ENCODE data around the gene DENND1A.

DENND1A gene

DNA sequence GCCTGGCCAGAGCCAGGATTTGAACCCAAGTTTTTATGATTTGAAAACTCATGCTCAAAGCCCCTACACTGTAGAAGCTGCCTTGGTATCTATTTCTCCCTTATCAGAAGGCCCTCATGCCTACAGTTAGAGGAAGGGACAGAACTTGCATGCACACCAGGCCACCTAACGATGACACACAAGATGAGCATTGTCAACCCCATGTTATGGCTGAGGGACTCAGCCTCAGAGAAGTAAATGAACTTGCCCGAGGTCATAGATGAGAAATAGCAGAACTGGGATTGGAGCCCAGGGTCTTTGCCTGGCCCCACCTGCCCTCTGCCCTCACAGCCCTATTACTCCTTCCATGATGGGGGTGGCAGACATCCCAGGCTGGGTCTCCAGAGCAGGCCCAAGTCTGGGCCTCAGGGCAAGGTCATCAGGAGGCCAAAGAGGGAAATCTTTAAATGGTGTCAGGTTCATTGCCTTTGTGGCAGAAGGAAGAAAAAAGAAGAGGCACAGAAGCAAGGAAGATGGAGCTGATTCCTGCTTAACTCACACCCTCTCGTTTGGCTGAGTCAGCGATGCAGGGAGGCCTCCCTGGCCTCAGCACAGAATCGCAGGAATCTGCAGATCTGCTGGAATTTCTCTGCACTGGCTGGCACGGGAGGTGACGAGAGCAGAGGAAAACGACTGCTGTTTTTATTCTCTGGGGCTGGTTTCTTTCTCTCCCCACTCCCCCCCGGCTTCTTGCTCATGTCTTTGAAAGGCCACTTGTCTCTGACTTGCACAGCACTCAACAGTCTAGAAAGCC lies 594.5 kb downstream of the DENND1A start:
- TF ChIP-seq, protein P1, sequence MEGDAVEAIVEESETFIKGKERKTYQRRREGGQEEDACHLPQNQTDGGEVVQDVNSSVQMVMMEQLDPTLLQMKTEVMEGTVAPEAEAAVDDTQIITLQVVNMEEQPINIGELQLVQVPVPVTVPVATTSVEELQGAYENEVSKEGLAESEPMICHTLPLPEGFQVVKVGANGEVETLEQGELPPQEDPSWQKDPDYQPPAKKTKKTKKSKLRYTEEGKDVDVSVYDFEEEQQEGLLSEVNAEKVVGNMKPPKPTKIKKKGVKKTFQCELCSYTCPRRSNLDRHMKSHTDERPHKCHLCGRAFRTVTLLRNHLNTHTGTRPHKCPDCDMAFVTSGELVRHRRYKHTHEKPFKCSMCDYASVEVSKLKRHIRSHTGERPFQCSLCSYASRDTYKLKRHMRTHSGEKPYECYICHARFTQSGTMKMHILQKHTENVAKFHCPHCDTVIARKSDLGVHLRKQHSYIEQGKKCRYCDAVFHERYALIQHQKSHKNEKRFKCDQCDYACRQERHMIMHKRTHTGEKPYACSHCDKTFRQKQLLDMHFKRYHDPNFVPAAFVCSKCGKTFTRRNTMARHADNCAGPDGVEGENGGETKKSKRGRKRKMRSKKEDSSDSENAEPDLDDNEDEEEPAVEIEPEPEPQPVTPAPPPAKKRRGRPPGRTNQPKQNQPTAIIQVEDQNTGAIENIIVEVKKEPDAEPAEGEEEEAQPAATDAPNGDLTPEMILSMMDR (IDR thresholded peaks at IDR 0.05): no peak

DNA sequence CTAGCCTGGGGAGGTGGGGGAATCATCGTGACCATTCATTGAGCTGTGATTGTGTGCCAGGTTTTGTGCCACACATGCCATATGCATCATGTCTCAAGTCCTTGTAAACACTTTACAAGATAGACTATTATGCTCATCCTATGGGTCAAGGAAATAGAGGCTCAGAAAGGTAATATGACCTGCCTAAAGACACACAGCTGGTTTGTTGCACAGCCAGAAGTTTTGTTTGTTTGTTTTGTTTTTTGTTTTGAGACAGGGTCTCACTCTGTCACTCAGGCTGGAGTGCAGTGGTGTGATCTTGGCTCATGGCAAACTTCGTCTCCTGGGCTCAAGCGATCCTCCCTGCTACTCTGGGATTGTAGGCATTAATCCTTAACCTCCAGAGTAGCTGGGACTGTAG lies 595.3 kb downstream of the DENND1A start:
- TF ChIP-seq, protein P1 (IDR thresholded peaks at IDR 0.05): no peak

DNA sequence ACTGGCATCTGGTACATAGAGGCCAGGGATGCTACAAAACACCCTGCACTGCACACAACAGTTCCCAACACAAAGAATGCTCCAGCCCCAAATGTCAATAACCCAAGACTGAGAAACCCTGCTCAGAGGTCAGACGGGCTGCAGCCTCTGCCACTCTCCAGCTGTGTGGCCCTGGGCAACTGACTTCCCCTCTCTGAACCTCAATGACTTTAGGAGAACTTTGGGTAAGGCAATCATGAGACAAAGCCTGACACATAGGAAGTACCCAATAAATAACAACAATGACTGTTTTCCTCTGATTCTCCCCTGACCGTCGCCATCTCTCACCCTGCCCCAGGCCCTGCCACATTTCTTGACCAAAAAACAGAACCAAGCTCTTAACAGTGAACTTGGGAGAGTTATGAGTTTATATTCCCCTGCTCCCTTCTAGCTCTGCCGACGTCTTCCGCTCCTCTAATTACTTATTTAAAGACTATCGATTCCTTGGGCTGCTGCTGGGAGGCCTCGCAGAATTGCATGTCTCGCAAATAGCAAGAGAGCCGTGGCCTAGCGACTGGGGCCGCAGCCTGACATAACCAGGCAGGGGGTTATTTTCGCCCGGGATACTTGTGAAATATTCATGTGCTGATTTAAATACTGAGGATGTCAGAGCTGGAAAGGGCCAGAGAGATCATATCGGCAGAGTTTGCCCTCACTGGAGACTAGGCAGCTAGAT lies 598.4 kb downstream of the DENND1A start:
- TF ChIP-seq, protein P1 (IDR thresholded peaks at IDR 0.05): no peak

Data from LNCAP (cell line).